Large intestine (tissue), 3 donors: ENCODE data around the gene KDM3B. TPM values are rescaled to one million over a fixed set of nuclear protein-coding genes. Genes with fewer than 3 reads are reported as not detected.

Experiments
- DNase-seq, 2 donors: peaks; one replicate each; pipeline versions ENCODE4 v3.0.0 to v3.0.0-alpha.2; 2013
- H3K27ac ChIP-seq: one replicate; pipeline ENCODE4 v1.5.1; 2013; ENCODE audit warnings: low read length
- H3K27me3 ChIP-seq: 2 replicates; pipeline ENCODE4 v1.6.1; 2013; ENCODE audit warnings: low read length; ENCODE audit not compliant: control insufficient read depth, insufficient read depth
- H3K36me3 ChIP-seq: 2 replicates; pipeline ENCODE4 v1.6.1; 2013; ENCODE audit warnings: low read length; ENCODE audit not compliant: control insufficient read depth, insufficient read depth
- H3K4me1 ChIP-seq: one replicate; pipeline ENCODE4 v1.6.1; 2013; ENCODE audit warnings: low read length; ENCODE audit not compliant: control insufficient read depth, insufficient read depth
- H3K4me3 ChIP-seq: one replicate; pipeline ENCODE4 v1.5.1; 2013; ENCODE audit warnings: low read length
- H3K9me3 ChIP-seq: one replicate; pipeline ENCODE4 v1.6.1; 2013; ENCODE audit warnings: mild to moderate bottlenecking, low read depth, low read length, moderate library complexity; ENCODE audit not compliant: control insufficient read depth
- WGBS: methylation state at CpG from one replicate; pipeline ENCODE4 v1.1.5; 2013; ENCODE audit warnings: low lambda C conversion rate; ENCODE audit not compliant: insufficient coverage; 5-methylcytosine and 5-hydroxymethylcytosine counted together
- polyA plus RNA-seq: library from polyadenylated mRNA; unstranded; fragments of 120-200 nt; gene quantifications from one replicate; pipeline ENCODE4 v1.2.1, GENCODE V29; 2013

Gene KDM3B
- polyA plus RNA-seq, 1 donor = 61.1 TPM

- DNase-seq = no peak
- no CpG with 5 or more reads among the region's 1 CpG for WGBS
- H3K27ac ChIP-seq = no peak overlapping the region
- H3K36me3 ChIP-seq = no peaks in the 10 kb centered on the region
- H3K4me1 ChIP-seq = no peaks in the 10 kb centered on the region
- no peaks in the 10 kb centered on the region for H3K9me3 ChIP-seq
- H3K27me3 ChIP-seq = no peaks in the 10 kb centered on the region
- no peak overlapping the region for H3K4me3 ChIP-seq
Observed at GRCh38 chr5:138360941-138361452, 8.5 kb downstream of the KDM3B start.

DNA sequence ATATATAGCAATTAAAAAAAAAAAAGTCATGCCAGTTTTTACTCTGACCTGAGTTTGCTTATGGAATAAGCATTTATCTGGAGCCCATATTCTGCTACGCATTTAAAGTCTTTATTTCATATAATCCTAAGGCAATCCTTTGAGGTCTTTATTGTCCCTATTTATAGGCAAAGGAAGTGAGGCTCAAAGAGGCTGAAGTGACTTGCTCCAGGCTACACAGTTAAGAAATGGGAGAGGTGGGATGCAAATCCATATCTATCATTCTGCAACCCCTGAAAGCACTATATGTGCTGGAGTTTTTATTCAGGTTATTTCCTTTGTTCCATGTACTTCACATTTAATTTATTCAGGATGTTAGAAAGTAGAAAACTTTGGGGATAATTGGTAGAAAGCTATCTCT, 12.1 kb downstream of the KDM3B start:
- Histone ChIP-seq H3K9me3 (no peaks in the 10 kb centered on the region), H3K27ac (no peak overlapping the region), H3K27me3 (no peaks in the 10 kb centered on the region), H3K36me3 (no peaks in the 10 kb centered on the region), H3K4me3 (no peak overlapping the region), H3K4me1 (no peaks in the 10 kb centered on the region)
- no peak for DNase-seq
- WGBS = no CpG with 5 or more reads among the region's 1 CpG

- Histone ChIP-seq H3K27me3 (no peaks in the 10 kb centered on the region), H3K4me1 (no peaks in the 10 kb centered on the region), H3K27ac (no peak overlapping the region), H3K4me3 (no peak overlapping the region), H3K9me3 (no peaks in the 10 kb centered on the region), H3K36me3 (no peaks in the 10 kb centered on the region)
- 86% methylated on average over 2 of the region's 4 CpGs for WGBS
- no peak for DNase-seq
Observed at GRCh38 chr5:138366632-138367382, 14.3 kb downstream of the KDM3B start.

DNA sequence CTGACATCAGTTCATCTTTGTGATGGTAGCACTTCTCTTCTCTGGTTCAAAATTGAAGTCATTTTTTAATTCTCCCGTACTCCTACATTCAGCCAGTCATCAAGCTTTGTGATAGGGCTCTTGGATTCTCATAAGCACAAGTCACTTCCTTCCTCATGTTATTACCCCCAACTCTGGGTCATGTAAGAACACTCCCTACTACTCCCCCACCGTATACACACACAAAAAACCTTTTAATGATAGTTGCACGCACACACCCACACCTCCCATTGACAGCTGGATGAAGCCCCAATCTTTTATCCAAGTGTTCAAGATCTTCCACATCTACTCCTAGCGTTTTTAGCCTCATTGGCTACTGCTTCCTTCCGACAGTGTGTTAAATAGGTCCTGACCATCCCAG, 16.8 kb downstream of the KDM3B start:
- Histone ChIP-seq H3K36me3 (peaks cover 6% of the 10 kb centered on the region), H3K27ac (no peak overlapping the region), H3K9me3 (no peaks in the 10 kb centered on the region), H3K4me3 (no peak overlapping the region), H3K27me3 (no peaks in the 10 kb centered on the region), H3K4me1 (no peaks in the 10 kb centered on the region)
- no CpG with 5 or more reads among the region's 5 CpGs for WGBS
- no peak for DNase-seq

GRCh38 chr5:138369706-138370105, 17.2 kb downstream of the KDM3B start:
- no peak overlapping the region for H3K27ac ChIP-seq
- H3K4me3 ChIP-seq = no peak overlapping the region
- H3K36me3 ChIP-seq = peaks cover 8% of the 10 kb centered on the region
- no peak for DNase-seq
- no CpG with 5 or more reads among the region's 2 CpGs for WGBS
- no peaks in the 10 kb centered on the region for H3K27me3 ChIP-seq
- no peaks in the 10 kb centered on the region for H3K9me3 ChIP-seq
- H3K4me1 ChIP-seq = no peaks in the 10 kb centered on the region

GRCh38 chr5:138370537-138370936, 18.1 kb downstream of the KDM3B start:
- no peak for DNase-seq
- no peaks in the 10 kb centered on the region for H3K4me1 ChIP-seq
- no CpG with 5 or more reads among the region's 3 CpGs for whole genome bisulfite sequencing
- H3K9me3 ChIP-seq = no peaks in the 10 kb centered on the region
- H3K36me3 ChIP-seq = peaks cover 13% of the 10 kb centered on the region
- no peak overlapping the region for H3K4me3 ChIP-seq
- H3K27me3 ChIP-seq = no peaks in the 10 kb centered on the region
- H3K27ac ChIP-seq = no peak overlapping the region

- Histone ChIP-seq H3K4me1 (no peaks in the 10 kb centered on the region), H3K9me3 (no peaks in the 10 kb centered on the region), H3K4me3 (no peak overlapping the region), H3K36me3 (peaks cover 19% of the 10 kb centered on the region), H3K27ac (no peak overlapping the region), H3K27me3 (no peaks in the 10 kb centered on the region)
- no CpG with 5 or more reads among the region's 2 CpGs for WGBS
- DNase-seq = no peak
Observed at GRCh38 chr5:138371454-138371853, 19.0 kb downstream of the KDM3B start.

- H3K27me3 ChIP-seq = no peaks in the 10 kb centered on the region
- no CpG with 5 or more reads among the region's 1 CpG for WGBS
- no peak overlapping the region for H3K27ac ChIP-seq
- H3K36me3 ChIP-seq = peaks cover 23% of the 10 kb centered on the region
- no peak overlapping the region for H3K4me3 ChIP-seq
- H3K9me3 ChIP-seq = no peaks in the 10 kb centered on the region
- DNase-seq = no peak
- H3K4me1 ChIP-seq = no peaks in the 10 kb centered on the region
Observed at GRCh38 chr5:138372225-138372624, 19.7 kb downstream of the KDM3B start.

GRCh38 chr5:138372653-138373052, 20.2 kb downstream of the KDM3B start:
- H3K36me3 ChIP-seq = peaks cover 28% of the 10 kb centered on the region
- H3K27ac ChIP-seq = no peak overlapping the region
- H3K4me1 ChIP-seq = no peaks in the 10 kb centered on the region
- no peaks in the 10 kb centered on the region for H3K27me3 ChIP-seq
- no CpG with 5 or more reads among the region's 5 CpGs for WGBS
- no peak overlapping the region for H3K4me3 ChIP-seq
- no peaks in the 10 kb centered on the region for H3K9me3 ChIP-seq
- no peak for DNase-seq

DNA sequence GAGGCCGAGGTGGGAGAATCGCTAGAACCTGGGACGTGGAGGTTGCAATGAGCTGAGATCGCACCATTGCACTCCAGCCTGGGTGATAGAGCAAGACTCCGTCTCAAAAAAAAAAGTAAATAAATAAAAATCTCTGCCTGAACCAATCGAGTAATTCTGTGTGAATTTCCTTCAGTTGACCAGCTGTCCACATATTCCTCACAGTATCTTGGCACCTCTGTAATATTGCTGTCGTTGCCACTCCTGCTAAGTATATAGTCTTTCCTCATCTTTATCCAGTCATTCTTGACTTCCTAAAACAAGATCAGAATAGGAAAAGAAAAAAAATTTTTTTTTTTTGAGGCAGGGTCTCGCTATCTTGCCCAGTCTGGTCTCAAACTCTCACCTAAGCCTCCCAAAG, 29.9 kb downstream of the KDM3B start:
- Histone ChIP-seq H3K9me3 (no peaks in the 10 kb centered on the region), H3K36me3 (peaks cover 64% of the 10 kb centered on the region), H3K27me3 (no peaks in the 10 kb centered on the region), H3K4me3 (no peak overlapping the region), H3K4me1 (no peaks in the 10 kb centered on the region), H3K27ac (no peak overlapping the region)
- DNase-seq = no peak
- 100% methylated on average over 1 of the region's 8 CpGs for WGBS

GRCh38 chr5:138385660-138386059, 33.2 kb downstream of the KDM3B start:
- H3K9me3 ChIP-seq = no peaks in the 10 kb centered on the region
- DNase-seq = no peak
- H3K27me3 ChIP-seq = no peaks in the 10 kb centered on the region
- no peak overlapping the region for H3K27ac ChIP-seq
- WGBS = no CpG with 5 or more reads among the region's 1 CpG
- H3K4me3 ChIP-seq = no peak overlapping the region
- H3K36me3 ChIP-seq = peaks cover 56% of the 10 kb centered on the region
- no peaks in the 10 kb centered on the region for H3K4me1 ChIP-seq
